Stimulated activated naive CD8-positive, alpha-beta T cell treated with anti-CD3 and anti-CD28 coated beads, Interleukin-15, Interleukin-2, amounts not matched to agents 100 ng/mL and 50 ng/mL, for 24 hours (primary cell): ENCODE measurements around the gene KRT81.
"Not testable (repeated sequence)": the region's sequence is repeated elsewhere in the genome, so short reads cannot be mapped to it uniquely, and the experiment has no call there.

Experiments used
- H3K27ac Mint-ChIP-seq: one replicate; pipeline ENCODE4 v1.8.0; 2021; ENCODE audit warnings: mild to moderate bottlenecking, mixed read lengths
- H3K27me3 Mint-ChIP-seq: one replicate; pipeline ENCODE4 v1.8.0; 2021; ENCODE audit warnings: mixed read lengths
- H3K36me3 Mint-ChIP-seq: one replicate; pipeline ENCODE4 v1.8.0; 2021; ENCODE audit warnings: low read depth, mixed read lengths
- H3K4me1 Mint-ChIP-seq: one replicate; pipeline ENCODE4 v1.8.0; 2021; ENCODE audit warnings: low read depth, mixed read lengths
- H3K4me3 Mint-ChIP-seq: one replicate; pipeline ENCODE4 v1.8.0; 2021; ENCODE audit warnings: mild to moderate bottlenecking, mixed read lengths
- H3K9me3 Mint-ChIP-seq: one replicate; pipeline ENCODE4 v1.8.0; 2021; ENCODE audit warnings: mixed read lengths

KRT81 gene

DNA sequence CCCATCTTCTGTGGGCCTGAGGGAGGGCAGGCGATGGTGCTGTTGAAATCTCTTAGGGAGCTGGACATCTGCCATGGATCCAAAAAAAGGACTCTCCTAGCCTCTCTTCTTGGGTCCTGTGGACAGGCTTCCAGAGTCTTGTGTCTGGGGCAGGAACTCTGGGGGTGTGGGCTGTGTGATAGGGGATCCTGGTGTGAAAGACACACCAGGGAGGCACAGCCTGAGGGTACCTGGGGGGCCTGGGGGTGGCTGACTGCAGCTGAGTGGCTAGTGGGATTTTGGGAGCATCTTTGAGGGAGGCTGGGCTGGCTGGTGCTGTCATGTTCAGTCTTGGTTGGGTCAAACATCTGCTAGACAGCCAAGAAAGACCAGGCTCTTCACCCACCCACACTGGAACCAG is 31.7 kb upstream of the KRT81 start:
- peaks cover 31% of the 10 kb centered on the region for H3K27me3 Mint-ChIP-seq
- H3K4me3 Mint-ChIP-seq = no peak overlapping the region
- H3K27ac Mint-ChIP-seq = no peak overlapping the region
- no peaks in the 10 kb centered on the region for H3K9me3 Mint-ChIP-seq
- H3K36me3 Mint-ChIP-seq = no peaks in the 10 kb centered on the region
- H3K4me1 Mint-ChIP-seq = peaks cover 11% of the 10 kb centered on the region

DNA sequence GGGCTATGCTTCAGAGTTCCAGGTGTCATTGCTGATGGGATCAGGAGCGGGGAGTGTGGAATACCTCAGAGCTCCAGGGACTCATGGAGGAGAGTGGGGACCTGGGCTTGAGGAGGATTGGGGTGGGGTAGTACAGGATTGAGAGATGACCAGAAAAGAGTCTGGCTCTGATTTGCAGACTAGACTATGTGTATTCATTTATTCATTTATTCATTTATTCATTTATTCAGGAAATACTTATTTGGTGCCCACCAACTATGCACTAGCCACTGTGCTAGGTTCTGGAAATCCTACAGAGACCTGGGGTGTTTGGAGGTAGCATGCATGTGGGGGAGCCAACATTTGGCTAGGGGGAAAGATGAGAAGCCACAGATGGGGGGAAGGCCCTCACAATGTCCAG is 30.7 kb upstream of the KRT81 start:
- Mint-ChIP-seq H3K4me3 (no peak overlapping the region), H3K27ac (no peak overlapping the region), H3K27me3 (peaks cover 31% of the 10 kb centered on the region), H3K4me1 (peaks cover 3% of the 10 kb centered on the region), H3K36me3 (no peaks in the 10 kb centered on the region), H3K9me3 (no peaks in the 10 kb centered on the region)

DNA sequence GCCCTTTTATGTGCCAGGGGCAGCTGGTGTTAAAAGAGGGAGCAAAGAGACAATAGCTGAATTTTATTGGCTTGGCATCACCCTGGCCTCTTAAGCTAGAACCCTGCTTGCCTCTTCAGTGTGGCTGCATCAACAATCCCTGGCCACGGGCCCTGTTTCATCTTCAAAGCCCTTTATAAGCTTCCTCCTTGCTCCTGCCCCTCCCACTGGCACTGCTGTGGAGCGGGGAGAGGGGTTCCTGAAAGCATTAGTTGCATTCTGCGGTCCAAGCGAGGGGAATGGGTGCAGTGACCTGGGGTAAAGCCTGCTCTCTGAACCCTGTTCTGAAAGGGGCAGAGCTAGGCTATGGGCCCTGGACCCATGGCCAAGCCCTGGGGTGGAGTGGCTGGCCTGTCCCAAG is 30.1 kb upstream of the KRT81 start:
- peaks cover 30% of the 10 kb centered on the region for H3K27me3 Mint-ChIP-seq
- no peaks in the 10 kb centered on the region for H3K9me3 Mint-ChIP-seq

DNA sequence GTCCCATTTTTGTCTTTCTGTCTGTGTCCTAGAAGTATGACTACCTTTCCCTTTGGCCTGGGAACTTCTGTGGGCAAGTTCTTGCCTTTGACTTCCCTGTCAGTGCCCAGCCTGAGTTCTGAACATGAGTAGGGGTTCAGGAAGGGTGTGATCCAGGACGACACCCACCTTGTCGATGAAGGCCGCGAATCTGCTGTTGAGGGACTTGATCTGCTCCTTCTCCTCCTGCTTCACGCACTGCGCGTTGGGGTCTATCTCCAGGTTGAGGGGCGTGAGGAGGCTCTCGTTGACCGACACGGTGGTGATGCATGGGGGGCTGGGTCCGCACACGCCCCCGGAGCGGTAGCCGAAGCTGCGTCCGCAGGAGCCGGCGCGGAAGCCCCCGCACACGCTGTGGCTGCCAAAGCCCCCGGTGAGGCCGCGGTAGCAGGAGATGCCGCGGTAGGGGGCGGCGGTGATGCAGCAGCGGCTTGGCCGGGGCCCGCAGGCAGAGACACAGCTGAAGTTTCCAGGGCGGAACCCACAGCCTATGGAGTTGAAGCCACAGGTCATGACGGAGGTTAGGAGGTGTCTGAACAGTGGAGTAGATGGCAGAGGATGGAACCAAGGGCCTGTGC is 29.6 kb upstream of the KRT81 start, which contains the start of gene KRT83:
TSS of gene KRT83 (minus strand) at position 615 of the 617 bp plus-strand sequence. CDS start at position 552, 63 bp downstream.
- Mint-ChIP-seq H3K9me3 (no peaks in the 10 kb centered on the region), H3K4me1 (no peaks in the 10 kb centered on the region), H3K36me3 (no peaks in the 10 kb centered on the region), H3K4me3 (no peak within 1 kb of the TSS), H3K27me3 (peaks cover 27% of the 10 kb centered on the region), H3K27ac (no peak within 1 kb of the TSS)

More for the DNA sequence above, 30.1 kb upstream of the KRT81 start:
- no peak overlapping the region for H3K4me3 Mint-ChIP-seq
- no peaks in the 10 kb centered on the region for H3K4me1 Mint-ChIP-seq
- H3K27ac Mint-ChIP-seq = no peak overlapping the region
- H3K36me3 Mint-ChIP-seq = no peaks in the 10 kb centered on the region

DNA sequence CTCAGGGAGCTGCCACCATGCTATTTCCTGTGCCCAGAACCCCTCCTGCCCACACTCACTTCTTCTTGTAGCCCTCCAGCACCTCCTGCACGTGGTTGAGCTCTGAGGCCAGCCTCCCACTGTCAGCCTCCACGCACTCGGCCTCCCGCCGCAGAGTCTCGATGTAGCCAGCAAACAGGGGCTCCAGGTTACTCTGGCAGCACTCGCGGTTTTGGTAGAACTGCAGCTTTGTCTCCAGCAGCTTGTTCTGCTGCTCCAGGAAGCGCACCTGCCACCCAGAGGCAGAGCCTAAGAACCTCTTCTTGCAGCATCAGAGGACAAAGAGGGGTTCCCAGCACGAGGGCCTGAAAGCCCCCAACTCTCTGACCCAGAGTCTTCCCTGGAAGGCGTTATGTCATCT is 27.8 kb upstream of the KRT81 start:
- H3K27me3 Mint-ChIP-seq = peaks cover 23% of the 10 kb centered on the region
- no peak overlapping the region for H3K4me3 Mint-ChIP-seq

DNA sequence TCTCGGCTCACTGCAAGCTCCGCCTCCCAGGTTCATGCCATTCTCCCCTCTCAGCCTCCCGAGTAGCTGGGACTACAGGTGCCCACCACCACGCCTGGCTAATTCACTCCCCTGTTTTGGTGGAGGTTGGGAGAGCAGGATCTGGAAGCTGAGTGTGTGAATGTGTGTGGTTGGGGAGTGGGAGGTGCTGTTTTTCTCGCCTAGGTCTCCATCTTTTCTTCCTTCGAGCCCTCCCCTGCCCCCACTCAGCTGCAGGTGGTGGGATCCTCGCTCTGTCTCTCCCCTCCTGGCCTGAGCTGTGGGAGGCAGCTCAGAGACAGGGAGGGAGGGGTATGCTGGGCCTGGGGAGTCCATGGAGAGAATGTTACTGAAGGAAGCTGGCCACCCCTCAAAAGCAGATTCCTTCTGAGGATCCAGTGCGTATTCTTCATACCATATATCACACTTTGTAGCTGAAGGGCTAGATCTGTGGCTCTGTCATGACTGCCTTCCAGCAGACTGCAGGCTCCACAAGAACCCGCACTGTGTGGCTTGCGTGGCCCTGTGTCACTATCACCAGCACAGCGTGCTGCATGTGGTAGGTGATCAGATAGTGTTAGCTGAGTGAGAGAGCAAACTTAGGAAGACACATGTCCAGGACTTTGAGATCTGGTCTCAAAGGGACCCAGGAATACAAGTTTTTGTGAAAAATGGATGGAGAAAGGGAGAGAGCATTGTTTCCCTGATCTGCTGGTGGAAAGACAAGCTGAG is 27.1 kb upstream of the KRT81 start:
- H3K27ac Mint-ChIP-seq = no peak overlapping the region
- H3K9me3 Mint-ChIP-seq = no peaks in the 10 kb centered on the region
- peaks cover 25% of the 10 kb centered on the region for H3K27me3 Mint-ChIP-seq
- no peaks in the 10 kb centered on the region for H3K4me1 Mint-ChIP-seq
- H3K36me3 Mint-ChIP-seq = no peaks in the 10 kb centered on the region
- H3K4me3 Mint-ChIP-seq = no peak overlapping the region

More for the DNA sequence above, 27.8 kb upstream of the KRT81 start:
- Mint-ChIP-seq H3K36me3 (no peaks in the 10 kb centered on the region), H3K27ac (no peak overlapping the region), H3K9me3 (no peaks in the 10 kb centered on the region), H3K4me1 (no peaks in the 10 kb centered on the region)

DNA sequence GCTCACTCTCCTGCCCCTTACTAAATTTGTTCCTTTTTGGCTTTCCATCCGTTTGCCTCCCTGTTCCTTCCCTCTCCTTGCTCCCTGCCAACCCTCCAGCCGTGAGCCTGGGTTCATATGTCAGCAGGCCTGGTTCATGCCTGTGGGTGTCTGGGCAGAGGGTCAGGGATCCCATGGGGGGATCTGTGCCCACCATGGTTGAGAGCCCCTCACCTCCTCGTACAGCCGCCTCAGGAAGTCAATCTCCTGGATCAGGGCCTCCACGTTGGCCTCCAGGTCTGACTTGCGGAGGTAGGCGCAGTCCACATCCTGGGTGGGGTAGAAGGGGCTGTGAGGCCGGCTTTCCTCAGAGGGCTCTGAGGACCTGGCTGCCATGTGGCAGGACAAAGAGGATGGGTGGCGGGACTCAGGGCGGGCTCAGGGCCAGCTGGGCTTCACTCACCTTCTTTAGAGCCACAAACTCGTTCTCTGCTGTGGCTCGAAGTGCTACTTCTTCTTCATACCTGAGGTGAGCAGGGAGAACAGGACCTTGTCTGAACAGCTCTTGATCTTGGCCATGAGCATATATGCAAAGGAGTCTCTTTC is 26.2 kb upstream of the KRT81 start:
- no peak overlapping the region for H3K27ac Mint-ChIP-seq
- H3K4me1 Mint-ChIP-seq = no peaks in the 10 kb centered on the region
- H3K36me3 Mint-ChIP-seq = no peaks in the 10 kb centered on the region
- no peak overlapping the region for H3K4me3 Mint-ChIP-seq
- H3K27me3 Mint-ChIP-seq = peaks cover 24% of the 10 kb centered on the region
- H3K9me3 Mint-ChIP-seq = no peaks in the 10 kb centered on the region

DNA sequence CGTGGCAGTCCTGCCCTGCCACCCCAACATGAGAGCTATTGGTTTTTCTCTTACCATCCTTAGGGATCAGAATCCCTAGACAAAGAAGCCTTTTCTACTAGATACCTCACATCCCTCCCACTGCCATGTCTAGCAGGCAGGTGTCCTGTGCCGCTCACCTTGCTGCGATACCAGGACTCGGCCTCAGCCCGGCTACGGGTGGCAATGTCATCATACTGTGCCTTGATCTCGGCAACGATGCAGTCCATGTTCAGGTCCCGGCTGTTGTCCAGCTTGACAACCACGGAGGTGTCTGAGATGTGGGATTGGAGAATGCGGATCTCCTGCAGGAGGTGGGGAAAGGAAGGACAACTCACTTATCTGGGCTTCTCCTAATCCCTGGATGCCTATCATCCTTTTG is 25.4 kb upstream of the KRT81 start:
- Mint-ChIP-seq H3K4me3 (no peak overlapping the region), H3K27me3 (peaks cover 27% of the 10 kb centered on the region), H3K9me3 (no peaks in the 10 kb centered on the region), H3K4me1 (no peaks in the 10 kb centered on the region), H3K27ac (no peak overlapping the region), H3K36me3 (no peaks in the 10 kb centered on the region)

DNA sequence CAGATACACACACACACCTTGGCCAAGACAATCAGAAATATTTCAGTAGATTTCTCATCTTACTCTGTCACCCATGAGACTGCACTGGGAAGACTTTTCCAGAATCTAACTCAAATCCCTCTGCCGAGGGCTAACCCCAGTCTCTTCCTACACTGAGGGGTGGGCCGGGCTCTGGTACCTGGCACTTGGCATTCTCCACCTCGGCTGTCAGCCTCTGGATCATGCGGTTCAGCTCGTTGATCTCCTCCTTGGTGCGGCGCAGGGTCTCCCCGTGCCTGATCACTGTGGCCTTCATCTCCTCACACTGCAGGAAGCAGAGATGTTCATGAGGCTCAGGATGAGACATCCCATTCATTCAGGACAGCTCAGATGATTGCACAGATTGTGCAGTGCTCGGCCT is 25.0 kb upstream of the KRT81 start:
- H3K36me3 Mint-ChIP-seq = no peaks in the 10 kb centered on the region
- no peaks in the 10 kb centered on the region for H3K9me3 Mint-ChIP-seq
- no peak overlapping the region for H3K27ac Mint-ChIP-seq
- no peak overlapping the region for H3K4me3 Mint-ChIP-seq
- H3K4me1 Mint-ChIP-seq = no peaks in the 10 kb centered on the region
- H3K27me3 Mint-ChIP-seq = peaks cover 31% of the 10 kb centered on the region

DNA sequence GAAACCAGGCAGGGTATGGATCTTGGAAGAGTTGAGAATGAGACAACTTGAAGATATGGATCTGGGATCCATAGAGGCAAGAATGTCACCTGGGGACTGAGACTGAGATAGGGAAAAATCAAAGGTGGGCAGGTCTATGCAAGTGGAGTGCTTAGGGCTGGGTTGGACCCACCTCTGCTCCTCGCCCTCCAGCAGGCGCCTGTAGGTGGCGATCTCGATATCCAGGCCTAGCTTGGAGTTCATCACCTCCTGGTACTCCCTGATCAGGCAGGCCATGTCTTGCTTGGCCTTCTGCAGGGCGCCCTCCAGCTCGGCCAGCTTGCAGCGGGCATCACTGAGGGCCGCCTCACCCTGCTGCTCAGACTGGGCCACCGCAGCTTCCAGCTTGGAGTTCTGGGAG is 24.4 kb upstream of the KRT81 start:
- not testable (repeated sequence) for H3K36me3 Mint-ChIP-seq, H3K4me3 Mint-ChIP-seq, H3K4me1 Mint-ChIP-seq, H3K27ac Mint-ChIP-seq, H3K9me3 Mint-ChIP-seq
- H3K27me3 Mint-ChIP-seq = peaks cover 35% of the 10 kb centered on the region

DNA sequence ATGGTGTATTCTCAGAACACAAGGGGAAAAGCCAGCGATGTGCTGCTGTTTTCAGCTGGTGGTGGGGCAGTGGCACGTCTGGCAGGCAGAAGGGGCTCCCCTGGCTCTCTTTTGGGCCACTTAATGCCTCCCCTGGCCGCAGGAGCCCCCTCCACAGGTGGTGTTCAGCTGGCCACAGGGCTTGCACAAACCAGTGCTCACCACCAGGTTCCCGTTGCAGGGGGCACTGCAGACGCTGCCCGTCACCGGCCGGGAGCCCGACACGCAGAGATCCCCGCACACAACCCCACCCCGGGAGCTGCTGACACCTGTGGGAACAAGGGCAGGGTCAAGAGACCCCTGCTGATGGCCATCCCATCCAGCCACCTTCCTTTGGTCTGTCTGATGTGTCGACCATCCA is 23.2 kb upstream of the KRT81 start:
- Mint-ChIP-seq H3K27me3 (peaks cover 39% of the 10 kb centered on the region), H3K36me3 (no peaks in the 10 kb centered on the region), H3K4me3 (no peak overlapping the region), H3K4me1 (no peaks in the 10 kb centered on the region), H3K9me3 (no peaks in the 10 kb centered on the region), H3K27ac (no peak overlapping the region)

DNA sequence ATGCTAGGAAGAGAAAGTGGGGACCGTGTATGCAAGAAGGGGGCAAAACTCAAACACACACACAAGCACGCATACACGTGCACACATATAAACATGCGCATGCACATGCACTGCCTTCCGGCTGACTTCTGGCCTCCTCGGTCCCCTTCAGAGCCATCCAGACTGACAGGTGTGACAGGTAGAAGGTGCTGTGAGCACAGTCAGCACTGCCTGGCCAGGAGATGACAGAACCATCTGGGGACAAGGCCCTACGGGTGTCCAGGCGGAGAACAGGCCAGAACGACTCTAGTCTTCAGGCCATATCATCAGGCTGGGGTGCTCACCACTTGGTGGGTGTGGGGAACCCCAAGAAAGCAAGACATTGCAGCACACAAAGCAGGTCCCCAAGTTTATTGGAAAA is 22.6 kb upstream of the KRT81 start:
- peaks cover 45% of the 10 kb centered on the region for H3K27me3 Mint-ChIP-seq
- H3K4me3 Mint-ChIP-seq = no peak overlapping the region
- H3K36me3 Mint-ChIP-seq = no peaks in the 10 kb centered on the region
- peaks cover under 1% of the 10 kb centered on the region for H3K4me1 Mint-ChIP-seq
- no peak overlapping the region for H3K27ac Mint-ChIP-seq
- no peaks in the 10 kb centered on the region for H3K9me3 Mint-ChIP-seq

DNA sequence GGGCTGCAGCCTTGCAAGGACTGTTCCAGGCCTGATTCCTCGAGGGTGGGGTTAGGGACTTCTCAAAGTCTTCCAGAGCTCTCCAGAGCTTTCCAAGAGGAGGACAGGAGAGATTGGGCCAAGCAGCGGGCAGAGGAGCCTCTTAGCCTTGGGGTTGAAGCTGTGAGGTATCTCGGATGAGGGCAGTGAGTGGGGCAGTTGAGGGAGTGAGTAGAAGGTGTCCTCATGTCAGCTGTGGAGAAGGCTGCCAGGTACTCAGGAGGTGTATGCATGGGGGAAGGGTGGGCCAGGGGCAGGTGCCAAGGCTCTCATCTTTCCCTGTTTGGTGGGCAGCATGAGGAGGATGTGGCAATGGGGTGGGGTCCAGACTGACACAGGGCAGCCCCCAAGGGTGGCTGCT is 22.1 kb upstream of the KRT81 start:
- H3K4me3 Mint-ChIP-seq = no peak overlapping the region
- H3K9me3 Mint-ChIP-seq = no peaks in the 10 kb centered on the region
- no peak overlapping the region for H3K27ac Mint-ChIP-seq

DNA sequence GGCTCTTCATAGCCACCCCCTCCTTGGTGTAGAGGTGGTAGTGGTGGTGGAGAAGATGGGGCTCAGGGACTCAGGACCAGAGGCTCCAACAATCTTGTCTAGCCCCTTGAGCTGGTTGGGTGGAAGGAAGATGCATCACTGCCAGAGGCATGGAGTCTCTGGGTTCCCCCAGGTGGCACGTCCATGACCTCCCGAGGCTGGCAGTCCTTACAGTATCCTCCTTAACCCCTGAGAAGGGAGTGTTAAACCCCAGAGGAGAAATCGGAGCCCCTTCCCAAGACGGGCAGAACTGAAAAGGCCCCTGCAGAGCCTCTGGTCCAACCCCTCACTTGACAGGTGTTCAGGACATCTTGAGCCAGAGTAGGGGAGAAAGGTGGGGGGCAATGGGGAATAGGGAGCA is 20.8 kb upstream of the KRT81 start:
- Mint-ChIP-seq H3K27ac (no peak overlapping the region), H3K4me1 (peaks cover 4% of the 10 kb centered on the region), H3K36me3 (no peaks in the 10 kb centered on the region), H3K27me3 (peaks cover 55% of the 10 kb centered on the region), H3K4me3 (no peak overlapping the region), H3K9me3 (no peaks in the 10 kb centered on the region)

More for the DNA sequence above, 22.1 kb upstream of the KRT81 start:
- Mint-ChIP-seq H3K4me1 (peaks cover 4% of the 10 kb centered on the region), H3K27me3 (peaks cover 47% of the 10 kb centered on the region), H3K36me3 (no peaks in the 10 kb centered on the region)

DNA sequence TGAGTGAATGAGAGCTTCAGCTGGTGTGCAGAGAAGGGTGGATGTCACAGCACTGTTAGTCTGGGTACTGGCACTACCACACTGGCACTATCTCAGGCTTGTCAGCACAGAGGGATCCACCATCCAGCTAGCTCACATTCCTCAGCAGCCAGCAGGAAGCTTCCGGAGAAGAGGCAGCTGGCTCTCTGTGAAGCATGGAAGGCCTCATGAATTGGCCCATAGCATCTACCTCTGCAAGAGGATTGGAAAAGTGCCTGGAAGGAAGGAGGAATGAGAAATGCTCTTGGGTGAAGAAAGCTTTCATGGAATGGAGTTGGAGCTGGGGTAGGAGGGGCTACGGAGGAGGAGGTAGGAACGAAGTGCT is 19.9 kb upstream of the KRT81 start:
- Mint-ChIP-seq H3K36me3 (no peaks in the 10 kb centered on the region), H3K27ac (no peak overlapping the region), H3K9me3 (no peaks in the 10 kb centered on the region), H3K4me3 (no peak overlapping the region), H3K27me3 (peaks cover 63% of the 10 kb centered on the region), H3K4me1 (peaks cover 4% of the 10 kb centered on the region)
